GM12878 (cell line): ENCODE measurements around the gene CRYL1. TPM values are rescaled to one million over a fixed set of nuclear protein-coding genes. Genes with fewer than 3 reads are reported as not detected.

Source experiments
- ATF3 ChIP-seq: IDR thresholded peaks from 2 replicates; pipeline ENCODE4 v1.6.1; 2011; ENCODE audit warnings: low read depth, mild to moderate bottlenecking, low read length, moderate library complexity, borderline replicate concordance; ENCODE audit errors: extremely low read depth
- BRCA1 ChIP-seq: IDR thresholded peaks from 2 replicates; pipeline ENCODE4 v1.6.1; 2011; ENCODE audit warnings: low read depth, low read length, improper control_type of control experiment
- CBX5 ChIP-seq: sonication (generic); IDR thresholded peaks from 2 replicates; pipeline ENCODE4 v1.6.1; 2016; ENCODE audit warnings: low read depth, moderate library complexity, mild to moderate bottlenecking, inconsistent platforms
- CREB1 ChIP-seq: IDR thresholded peaks from 2 replicates; pipeline ENCODE4 v1.6.1; 2012; ENCODE audit warnings: low read depth, mild to moderate bottlenecking, inconsistent platforms
- DPF2 ChIP-seq: fragments of 450-650 bp; IDR thresholded peaks from 2 replicates; pipeline ENCODE4 v1.6.1; 2017; ENCODE audit warnings: mild to moderate bottlenecking
- EED ChIP-seq: sonication (generic); IDR thresholded peaks from 2 replicates; pipeline ENCODE4 v1.6.1; 2016; ENCODE audit warnings: antibody characterized with exemption, low read depth
- GABPA ChIP-seq: IDR thresholded peaks from 2 replicates; pipeline ENCODE4 v1.6.1; 2014; ENCODE audit warnings: antibody characterized with exemption, low read depth, mild to moderate bottlenecking, inconsistent platforms
- GATAD2B ChIP-seq: fragments of 450-650 bp; conservative IDR thresholded peaks from 2 replicates; pipeline ENCODE4 v1.6.1; 2017; ENCODE audit warnings: low read depth, mild to moderate bottlenecking, moderate library complexity
- IKZF2 ChIP-seq, 2 experiments: fragments of 450-650 bp; IDR thresholded peaks; 2 replicates each; pipeline ENCODE4 v1.6.1; 2017; ENCODE audit warnings: mild to moderate bottlenecking in 2 of 2, moderate library complexity in 2 of 2
- JUND ChIP-seq: IDR thresholded peaks from 2 replicates; pipeline ENCODE4 v1.6.1; 2012; ENCODE audit warnings: low read depth, mild to moderate bottlenecking, low read length, improper control_type of control experiment, moderate library complexity
- KLF5 ChIP-seq: fragments of 450-650 bp; IDR thresholded peaks from 2 replicates; pipeline ENCODE4 v1.6.1; 2014; ENCODE audit warnings: mild to moderate bottlenecking; ENCODE audit not compliant: partially characterized antibody
- MLLT1 ChIP-seq: fragments of 450-650 bp; IDR thresholded peaks from 2 replicates; pipeline ENCODE4 v1.6.1; 2016; ENCODE audit warnings: mild to moderate bottlenecking
- MTA2 ChIP-seq: fragments of 450-650 bp; IDR thresholded peaks from 2 replicates; pipeline ENCODE4 v1.6.1; 2016; ENCODE audit warnings: low read depth, mild to moderate bottlenecking, moderate library complexity
- POLR2A ChIP-seq: IDR thresholded peaks from 2 replicates; pipeline ENCODE4 v1.6.1; 2011; ENCODE audit warnings: low read depth, mild to moderate bottlenecking, low read length
- POLR2AphosphoS2 ChIP-seq: IDR thresholded peaks from 2 replicates; pipeline ENCODE4 v1.6.1; 2011; ENCODE audit warnings: low read depth, mild to moderate bottlenecking, low read length, improper control_type of control experiment, moderate library complexity
- RELB ChIP-seq: fragments of 450-650 bp; IDR thresholded peaks from 2 replicates; pipeline ENCODE4 v1.6.1; 2017; ENCODE audit warnings: low read depth, mild to moderate bottlenecking, moderate library complexity
- RUNX3 ChIP-seq: IDR thresholded peaks from 2 replicates; pipeline ENCODE4 v1.6.1; 2012; ENCODE audit warnings: low read length, inconsistent platforms
- SMAD1 ChIP-seq: fragments of 450-650 bp; IDR thresholded peaks from 2 replicates; pipeline ENCODE4 v1.6.1; 2018; ENCODE audit warnings: mild to moderate bottlenecking, low read depth; ENCODE audit not compliant: partially characterized antibody
- SMARCA5 ChIP-seq: fragments of 450-650 bp; IDR thresholded peaks from 2 replicates; pipeline ENCODE4 v1.6.1; 2017; ENCODE audit warnings: mild to moderate bottlenecking
- SP1 ChIP-seq: IDR thresholded peaks from one replicate; pipeline ENCODE4 v1.6.1; 2011; ENCODE audit warnings: low read depth, low read length
- TCF3 ChIP-seq: IDR thresholded peaks from 2 replicates; pipeline ENCODE4 v1.6.1; 2012; ENCODE audit warnings: low read depth, mild to moderate bottlenecking, low read length, borderline replicate concordance; ENCODE audit not compliant: insufficient read depth
- USF1 ChIP-seq: IDR thresholded peaks from 2 replicates; pipeline ENCODE4 v1.6.1; 2011; ENCODE audit warnings: borderline replicate concordance, low read depth, mild to moderate bottlenecking, moderate library complexity, mixed read lengths, low read length; ENCODE audit not compliant: insufficient read depth; ENCODE audit errors: extremely low read length
- YBX1 ChIP-seq: fragments of 450-650 bp; IDR thresholded peaks from 2 replicates; pipeline ENCODE4 v1.6.1; 2016; ENCODE audit warnings: antibody characterized with exemption
- ZBED1 ChIP-seq: IDR thresholded peaks from 2 replicates; pipeline ENCODE4 v1.6.1; 2016; ENCODE audit warnings: borderline replicate concordance
- ZNF217 ChIP-seq: fragments of 450-650 bp; IDR thresholded peaks from 2 replicates; pipeline ENCODE4 v1.6.1; 2017; ENCODE audit warnings: antibody characterized with exemption, mild to moderate bottlenecking
- ZNF687 ChIP-seq: fragments of 450-650 bp; IDR thresholded peaks from 2 replicates; pipeline ENCODE4 v1.6.1; 2017; ENCODE audit warnings: mild to moderate bottlenecking, moderate library complexity
- polyA plus RNA-seq, 11 experiments: library from polyadenylated mRNA; depleted of rRNA in 4 of 11; unstranded in 6 of 11; stranded (reverse) in 5 of 11; fragments of >200 nt; fragmentation: Nextera tagmentation in 4 of 11; fragmentation: Illumina TruSeq in 1 of 11; extraction: Ambion mirVana in 4 of 11; extraction: Trizol in 1 of 11; gene quantifications; 1 replicate in 1 of 11; 2 replicates in 10 of 11; pipeline versions ENCODE4 v1.2.1 to v1.2.3, GENCODE V29; 2011 to 2016; ENCODE audit warnings: inconsistent platforms in 2 of 11, missing spikeins in 2 of 11, low read depth in 1 of 11
- total RNA-seq, 4 experiments: library from RNA; depleted of rRNA in 3 of 4; stranded (reverse); fragments of >200 nt in 3 of 4; fragmentation: Illumina TruSeq in 1 of 4; extraction: Trizol in 1 of 4; gene quantifications; 2 replicates each; pipeline versions ENCODE4 v1.2.1 to v1.2.3, GENCODE V29; 2013 to 2021

CRYL1 gene
- total and polyA plus RNA-seq, 10 of the 15 experiments (the other 5 are each of a cell fraction or from before 2014, with no cell fraction given) = 5.5 to 36.7 (median 12.2) TPM

- no peak for TF ChIP-seq USF1
- TF ChIP-seq SP1 = peak; percentile 59
- no peak for TF ChIP-seq SMARCA5
- peak; percentile 64; the same call in 1 of the 2 replicates for TF ChIP-seq MLLT1
- TF ChIP-seq TCF3 = no peak
- TF ChIP-seq CBX5 = 0 out of 2 replicates have a peak, but pooled peaks have one; percentile 24
- no peak for TF ChIP-seq POLR2AphosphoS2
- TF ChIP-seq MTA2 = peak; percentile 55; the same call in 1 of the 2 replicates
- peak; percentile 99 for TF ChIP-seq GATAD2B
- TF ChIP-seq GABPA = no peak
- peak; percentile 92 for TF ChIP-seq SMAD1
- TF ChIP-seq IKZF2 (IDR thresholded peaks at IDR 0.05) = peak; percentile 57 to 59; a peak in 3 of 4 replicates
- peak; percentile 58; the same call in 1 of the 2 replicates for TF ChIP-seq DPF2
- no peak for TF ChIP-seq ZBED1
- TF ChIP-seq JUND = peak; percentile 51; the same call in 1 of the 2 replicates
- no peak for TF ChIP-seq ZNF217
- no peak for TF ChIP-seq CREB1
- no peak for TF ChIP-seq BRCA1
- peak; percentile 84 for TF ChIP-seq RUNX3
- no peak for TF ChIP-seq RELB
- TF ChIP-seq EED = no peak
- no peak for TF ChIP-seq ZNF687
- no peak for TF ChIP-seq KLF5
- no peak for TF ChIP-seq POLR2A
- no peak for TF ChIP-seq ATF3
- TF ChIP-seq YBX1 = peak; percentile 98
Measured at GRCh38 chr13:20528452-20528851, 2.8 kb upstream of the CRYL1 start (continued).
